IPS-NIHi7 (cell line): ENCODE data around the gene CYFIP2.
A peak's percentile ranks its signal among the peaks of the same experiment; 100 is the strongest.

Experiments used
- DNase-seq: peaks from one replicate; pipeline ENCODE4 v3.0.0; 2012; ENCODE audit warnings: mixed read lengths; ENCODE audit errors: extremely low spot score

The CYFIP2 gene

DNA sequence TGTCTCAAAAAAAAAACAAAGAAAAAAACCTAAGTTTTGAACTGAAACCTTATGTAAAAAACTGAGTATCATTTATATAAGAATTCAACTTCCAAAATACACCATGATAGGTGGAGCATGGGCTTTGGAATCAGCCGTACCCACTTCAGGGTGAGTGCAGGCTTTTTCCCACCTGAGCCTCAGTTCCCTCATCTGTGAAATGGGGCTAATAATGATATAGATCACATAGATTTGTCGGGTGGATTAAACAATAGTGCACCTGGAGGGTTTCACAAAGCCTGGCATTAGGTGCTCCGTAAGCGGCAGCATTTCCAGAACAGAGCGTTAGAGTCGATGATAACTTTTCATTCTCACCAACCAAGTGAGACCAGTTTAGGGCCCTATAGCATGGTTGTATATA is 91.9 kb downstream of the CYFIP2 start:
- no peak for DNase-seq

DNA sequence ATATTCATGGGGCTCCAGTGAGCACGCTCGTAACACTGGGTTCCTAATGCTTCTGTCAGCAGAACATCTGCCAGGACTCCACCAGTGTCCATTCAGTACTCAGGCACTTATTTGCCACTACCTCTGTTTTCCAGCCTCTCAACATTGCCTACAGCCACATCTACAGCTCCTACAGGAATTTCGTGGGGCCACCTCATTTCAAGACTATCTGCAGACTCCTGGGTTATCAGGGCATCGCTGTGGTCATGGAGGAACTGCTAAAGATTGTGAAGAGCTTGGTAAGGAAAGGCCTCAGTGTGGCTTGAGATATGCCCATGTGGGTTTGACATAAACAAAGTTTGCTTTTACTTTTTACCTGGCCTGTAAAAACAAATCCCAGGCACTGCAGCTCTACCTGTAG is 92.9 kb downstream of the CYFIP2 start:
- DNase-seq, result no peak

DNA sequence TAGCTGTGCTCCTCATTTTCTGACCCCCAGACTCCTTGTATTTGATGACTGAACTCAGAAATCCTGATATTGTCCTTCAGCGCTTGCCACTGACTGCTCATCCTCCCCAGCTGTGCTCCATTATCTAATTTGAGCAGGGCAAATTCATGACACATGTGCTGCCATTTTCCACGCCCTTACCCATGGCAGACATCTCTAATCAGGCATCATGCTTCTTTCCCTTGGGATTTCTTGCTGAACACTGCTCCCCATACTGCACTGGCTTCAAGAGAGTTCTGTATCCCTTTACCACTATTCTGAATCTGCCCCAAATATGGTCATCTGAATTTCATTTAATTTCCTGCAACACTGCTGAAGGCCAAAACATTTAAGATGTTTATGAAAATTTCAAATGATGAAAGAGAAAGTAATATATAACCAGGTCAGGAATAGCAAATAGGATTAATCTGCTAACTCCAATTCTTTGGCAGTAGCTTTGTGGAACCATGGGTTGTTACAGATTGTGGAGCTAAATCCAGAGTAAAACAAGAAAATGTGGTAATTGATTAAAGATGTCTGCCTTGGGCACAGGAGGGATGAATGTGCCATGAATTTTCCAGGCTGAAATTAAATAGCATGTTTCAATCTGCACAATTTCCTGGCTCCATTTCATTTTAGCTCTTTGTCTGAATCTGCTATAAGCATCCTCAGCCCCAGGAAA is 93.6 kb downstream of the CYFIP2 start:
- no peak for DNase-seq

DNA sequence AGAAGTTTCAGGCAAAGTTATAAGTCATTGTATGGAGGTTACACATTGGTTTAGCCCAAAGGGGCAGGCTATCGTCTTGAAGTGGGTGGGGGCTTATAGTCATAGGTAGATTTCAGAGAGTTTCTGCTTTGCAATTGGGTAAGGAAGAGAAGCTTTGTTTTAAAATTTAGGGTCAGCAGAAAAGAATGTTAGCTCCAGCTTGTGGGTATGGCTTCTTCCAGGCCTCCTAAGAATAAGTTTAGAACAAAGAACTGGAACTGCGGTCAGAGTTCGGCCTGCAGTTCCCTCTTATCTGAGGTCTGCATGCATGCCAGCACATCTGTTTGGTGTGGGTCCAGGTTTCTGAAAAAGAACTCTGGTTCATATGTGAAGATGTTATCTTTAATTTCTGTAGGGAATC is 96.1 kb downstream of the CYFIP2 start:
- DNase-seq, result no peak

DNA sequence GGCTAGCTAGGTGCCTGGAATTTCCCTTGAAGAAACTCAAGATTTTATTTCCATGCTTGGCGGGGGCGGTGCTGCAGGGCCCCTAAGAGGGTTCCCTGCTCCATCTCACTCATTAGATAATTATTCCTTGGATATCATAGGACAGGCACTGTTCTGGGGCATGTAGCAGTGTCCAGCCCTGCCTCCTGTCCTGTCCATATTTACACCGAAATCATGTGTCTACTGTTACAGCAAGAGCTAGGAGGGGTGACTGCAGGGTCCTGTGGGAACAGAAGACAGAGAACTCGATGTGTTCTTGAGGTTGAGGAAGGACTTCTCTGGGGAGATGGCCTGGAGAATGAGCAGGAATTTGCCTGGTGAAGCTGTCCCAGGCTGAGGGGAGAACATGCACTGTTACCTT is 96.6 kb downstream of the CYFIP2 start:
- DNase-seq, result no peak

DNA sequence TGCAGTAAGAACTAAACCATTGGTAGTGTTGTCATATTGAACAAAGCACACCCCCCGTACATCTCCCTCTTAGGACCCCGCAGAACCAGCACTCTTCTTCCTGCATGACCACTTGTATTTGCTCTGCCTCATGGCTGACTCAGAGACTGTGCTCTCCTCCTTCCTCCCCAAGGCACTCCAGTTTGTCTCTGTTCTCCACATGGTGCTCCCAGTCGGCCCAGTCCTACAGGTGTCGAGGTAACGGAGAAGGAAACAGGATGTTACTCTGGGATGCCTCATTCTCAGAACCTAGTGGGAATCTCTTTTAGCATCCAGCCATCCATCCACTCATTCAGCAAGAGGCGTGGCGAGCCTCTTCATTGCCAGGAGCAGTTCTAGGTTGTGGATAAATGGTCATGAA is 97.1 kb downstream of the CYFIP2 start:
- no peak for DNase-seq

DNA sequence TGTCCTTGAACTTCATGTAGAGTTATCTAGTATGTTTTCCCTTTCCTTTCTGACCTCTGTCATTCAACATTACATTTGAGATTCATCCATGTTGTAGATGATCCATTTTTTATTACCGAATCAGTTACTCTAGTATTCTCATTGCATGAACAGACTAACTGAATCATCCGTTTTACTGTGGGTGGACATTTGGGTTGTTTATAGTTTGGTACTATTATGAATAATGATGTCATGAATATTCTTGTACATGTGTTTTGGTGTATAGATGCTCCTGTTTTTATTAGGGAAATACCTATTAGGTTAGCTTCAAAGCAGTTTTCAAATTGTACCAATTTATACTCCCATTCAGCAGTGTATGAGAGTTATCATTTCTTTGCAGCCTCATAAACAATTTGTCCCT is 99.8 kb downstream of the CYFIP2 start:
- no peak for DNase-seq

DNA sequence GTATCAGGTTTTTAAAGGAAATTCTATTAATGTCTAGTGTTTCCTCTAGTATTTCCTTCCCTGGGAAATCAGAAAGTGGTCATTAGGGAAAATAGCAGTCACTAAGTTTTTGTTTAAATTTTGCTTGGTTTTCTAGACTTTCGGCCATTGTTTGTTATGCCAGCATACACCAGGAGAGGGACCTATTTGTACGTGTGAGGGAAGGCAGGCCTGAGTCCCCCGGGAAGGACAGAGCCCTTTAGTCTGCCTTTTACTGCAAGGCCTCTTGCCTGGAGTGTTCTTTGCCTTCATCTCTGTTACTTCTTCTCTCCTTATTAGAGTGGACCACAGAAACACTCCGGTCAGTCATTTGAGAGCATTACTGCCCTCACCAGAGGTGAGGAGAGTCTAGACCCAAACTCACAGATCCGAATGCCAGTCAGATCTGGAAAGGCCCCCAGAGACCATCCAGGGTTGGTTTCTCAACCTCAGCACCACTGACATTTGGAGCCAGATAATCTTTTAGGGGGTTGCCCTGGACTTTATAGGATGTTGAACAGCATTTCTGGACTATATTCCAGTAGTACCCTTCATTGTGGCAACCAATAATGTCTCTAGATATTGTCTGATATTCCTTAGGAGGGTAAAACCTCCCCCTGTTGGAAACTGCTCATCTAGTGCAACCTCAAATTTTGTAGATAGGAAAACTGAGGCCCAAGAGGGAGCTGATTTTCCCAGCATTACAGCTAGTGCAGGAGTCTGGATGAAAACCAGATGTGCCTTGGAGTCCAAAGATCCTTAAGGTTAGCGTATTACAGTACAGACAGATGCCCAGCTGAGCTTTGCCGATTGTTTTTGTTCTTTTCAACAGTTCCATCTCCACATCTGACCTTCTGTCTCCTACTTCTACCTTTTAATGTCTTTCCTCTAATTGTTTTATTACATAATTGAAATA is 101.1 kb downstream of the CYFIP2 start:
- DNase-seq, result peak; percentile 79

DNA sequence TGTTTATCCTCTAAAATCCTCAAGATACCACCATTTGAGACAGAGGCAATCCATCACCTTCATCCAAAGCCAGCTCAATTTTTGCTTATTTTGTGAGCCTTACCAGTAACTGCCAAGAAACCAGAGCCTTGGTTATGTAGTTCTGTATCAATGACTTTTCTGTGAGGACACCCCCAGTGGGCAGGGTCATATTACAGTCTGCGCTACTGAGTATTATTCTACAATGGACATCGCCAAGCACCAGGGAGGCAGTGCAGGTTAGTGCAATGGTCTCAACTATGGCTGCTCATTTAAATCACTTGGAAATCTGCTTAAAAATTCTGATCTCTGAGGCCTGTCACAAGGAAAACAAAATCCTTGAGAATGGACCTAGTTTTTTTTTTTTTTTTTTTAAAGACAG is 103.6 kb downstream of the CYFIP2 start:
- no peak for DNase-seq

DNA sequence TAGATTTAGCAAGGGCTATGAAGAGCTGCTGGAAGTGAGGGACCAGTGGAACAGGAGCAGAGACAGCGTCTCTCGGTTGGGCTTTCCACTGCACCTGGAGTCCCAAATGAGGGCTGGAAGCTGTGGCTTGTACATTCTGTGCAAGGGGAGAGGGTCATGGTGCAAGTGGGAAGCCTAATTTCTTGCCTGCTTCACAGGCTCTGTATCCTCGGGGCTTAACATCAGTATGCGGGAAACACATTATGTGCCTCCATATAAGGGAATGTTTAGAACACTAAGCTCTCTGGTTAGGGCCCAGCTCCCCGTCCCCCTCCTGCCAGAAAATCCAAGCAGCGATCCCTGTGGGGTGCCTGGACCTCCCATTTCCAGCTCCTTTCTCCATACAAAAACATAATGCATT is 105.0 kb downstream of the CYFIP2 start:
- peak; percentile 62 for DNase-seq

DNA sequence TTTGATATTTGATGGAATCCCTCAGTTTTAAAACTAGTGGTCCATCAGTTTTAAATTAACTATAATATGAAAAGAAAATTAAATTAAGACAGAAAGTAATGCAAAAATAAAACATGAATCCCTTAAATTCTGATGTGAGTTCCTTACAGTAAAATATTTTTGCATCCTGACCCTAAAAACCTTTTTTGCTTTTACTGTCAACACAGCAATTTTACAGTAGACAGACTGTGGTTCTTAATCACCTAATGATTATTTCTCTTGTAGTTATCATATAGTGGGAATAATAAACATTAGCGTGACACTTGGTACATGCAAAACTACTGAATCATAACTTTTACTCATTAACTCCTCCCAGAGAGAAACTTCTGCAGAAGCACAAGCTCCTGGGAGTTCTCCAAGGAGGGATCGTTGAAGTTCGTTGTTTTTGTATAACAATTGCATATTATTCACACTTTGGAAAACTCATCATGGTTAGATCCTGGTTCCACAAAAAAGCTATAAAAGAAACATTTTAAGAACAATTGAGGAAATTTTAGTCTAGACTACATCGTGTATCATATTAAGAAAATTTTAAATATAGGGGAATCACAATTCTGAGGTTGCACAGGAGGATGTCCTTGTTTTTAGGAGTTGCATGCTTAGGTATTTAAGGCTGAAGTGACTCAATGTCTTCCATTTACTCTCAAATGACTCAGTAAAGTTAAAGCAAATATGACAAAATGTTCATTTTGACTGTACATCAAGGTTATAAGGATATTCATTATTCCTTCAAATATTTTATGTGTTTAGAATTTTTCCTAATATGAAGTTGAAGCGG is 105.9 kb downstream of the CYFIP2 start:
- no peak for DNase-seq

DNA sequence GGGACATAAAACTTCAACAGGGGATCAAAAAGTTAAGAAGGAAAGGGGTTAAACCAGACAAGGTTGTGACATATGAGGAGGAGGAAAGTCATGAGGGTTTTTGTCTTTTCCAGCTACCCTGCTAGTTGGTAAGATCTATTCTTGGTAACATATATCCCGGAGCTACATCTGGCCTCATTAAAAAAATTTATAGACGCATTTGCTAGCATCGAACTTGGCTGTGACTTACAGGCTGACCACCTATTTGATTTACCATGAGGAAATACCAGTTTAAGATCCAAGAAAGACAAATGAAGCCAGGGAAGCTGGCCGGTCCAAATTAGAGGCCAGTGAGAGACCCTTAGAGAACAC is 106.5 kb downstream of the CYFIP2 start:
- no peak for DNase-seq

DNA sequence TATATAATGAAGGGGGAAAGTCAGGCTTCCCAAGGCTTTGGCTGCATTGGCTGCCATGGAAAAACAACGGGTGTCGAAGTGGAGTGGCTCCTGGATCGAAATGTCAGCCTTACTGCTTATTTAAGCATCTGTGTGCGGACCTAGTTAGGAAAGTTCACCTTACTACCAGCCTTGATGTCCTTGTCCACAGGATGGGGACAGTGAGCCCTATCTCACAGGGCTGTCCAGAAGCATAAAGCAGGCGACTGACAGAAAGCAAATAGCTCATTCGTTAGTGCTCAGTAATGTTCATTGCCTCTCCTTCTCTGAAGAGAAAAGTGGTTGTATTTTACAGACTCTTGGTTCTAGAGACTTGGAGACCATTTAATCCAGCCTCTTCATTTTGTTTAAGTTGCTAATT is 112.6 kb downstream of the CYFIP2 start:
- DNase-seq, result no peak

DNA sequence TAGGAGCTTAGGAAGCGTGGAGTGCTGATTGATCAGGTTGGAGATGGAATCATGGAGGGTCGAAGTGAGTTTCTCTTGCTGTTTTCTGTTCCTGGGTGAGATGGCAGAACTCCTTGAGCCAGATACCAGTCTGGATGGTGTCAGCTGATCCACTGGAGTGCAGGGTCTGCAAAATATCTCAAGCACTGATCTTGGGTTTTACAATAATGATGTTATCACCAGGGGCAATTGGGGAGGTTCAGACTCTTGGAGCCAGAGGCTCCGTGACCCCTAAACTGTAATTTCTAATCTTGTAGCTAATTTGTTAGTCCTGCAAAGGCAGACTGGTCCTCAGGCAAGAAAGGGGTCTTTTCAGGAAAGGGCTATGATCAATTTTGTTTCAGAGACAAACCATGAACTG is 114.1 kb downstream of the CYFIP2 start:
- no peak for DNase-seq

DNA sequence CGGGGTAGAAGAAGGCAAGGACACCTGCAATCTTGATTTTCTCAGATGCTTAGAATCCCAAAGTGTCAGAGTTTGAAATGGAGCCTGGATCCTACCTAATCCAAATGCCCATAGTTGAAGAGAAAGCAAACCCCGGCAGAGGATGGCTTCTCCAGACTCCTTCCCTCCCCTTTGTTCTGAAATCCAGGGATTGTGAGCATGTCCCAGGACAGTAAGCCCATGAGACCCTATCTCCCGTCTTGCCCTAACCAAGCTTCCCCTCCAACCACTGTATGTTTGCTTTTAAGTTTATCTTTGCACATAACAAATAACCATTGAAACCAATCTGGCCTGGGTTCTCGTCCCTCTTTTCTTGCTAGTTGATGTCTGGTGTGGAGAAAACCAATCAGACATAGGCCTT is 115.8 kb downstream of the CYFIP2 start:
- DNase-seq, result no peak

DNA sequence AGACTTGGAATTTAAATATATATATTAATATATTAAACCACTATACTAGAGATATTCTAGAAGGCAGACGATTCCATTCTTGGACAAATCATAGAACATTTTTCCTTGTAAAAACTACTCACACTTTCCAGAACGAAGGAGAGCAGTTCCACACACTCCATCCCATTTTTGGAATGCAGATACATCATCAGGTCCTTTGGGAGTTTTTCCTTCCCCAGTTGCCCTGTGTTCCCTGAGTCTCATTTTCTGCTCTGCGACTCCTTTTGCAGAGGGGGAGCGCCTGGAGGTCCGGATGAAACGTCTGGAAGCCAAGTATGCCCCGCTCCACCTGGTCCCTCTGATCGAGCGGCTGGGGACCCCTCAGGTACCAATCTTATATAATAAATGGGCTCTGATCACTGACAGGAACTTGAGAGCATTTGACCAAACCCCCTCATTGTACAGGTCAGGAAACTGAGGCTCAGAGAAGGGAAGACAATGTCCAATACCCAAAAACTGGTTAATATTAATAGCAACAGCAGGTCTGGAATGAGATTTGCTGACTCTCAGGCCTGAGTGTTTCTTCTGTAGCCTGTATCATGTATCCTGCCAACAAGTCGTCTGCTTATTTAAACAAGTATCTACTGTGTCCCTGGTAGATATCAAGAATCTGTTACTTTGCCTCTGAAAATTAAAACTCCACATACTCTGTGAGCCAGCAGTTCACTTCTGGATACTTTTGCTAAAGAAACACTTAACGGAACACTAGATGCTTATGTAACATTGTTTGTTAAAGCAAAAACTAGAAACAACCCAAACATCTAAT is 117.3 kb downstream of the CYFIP2 start:
- no peak for DNase-seq

DNA sequence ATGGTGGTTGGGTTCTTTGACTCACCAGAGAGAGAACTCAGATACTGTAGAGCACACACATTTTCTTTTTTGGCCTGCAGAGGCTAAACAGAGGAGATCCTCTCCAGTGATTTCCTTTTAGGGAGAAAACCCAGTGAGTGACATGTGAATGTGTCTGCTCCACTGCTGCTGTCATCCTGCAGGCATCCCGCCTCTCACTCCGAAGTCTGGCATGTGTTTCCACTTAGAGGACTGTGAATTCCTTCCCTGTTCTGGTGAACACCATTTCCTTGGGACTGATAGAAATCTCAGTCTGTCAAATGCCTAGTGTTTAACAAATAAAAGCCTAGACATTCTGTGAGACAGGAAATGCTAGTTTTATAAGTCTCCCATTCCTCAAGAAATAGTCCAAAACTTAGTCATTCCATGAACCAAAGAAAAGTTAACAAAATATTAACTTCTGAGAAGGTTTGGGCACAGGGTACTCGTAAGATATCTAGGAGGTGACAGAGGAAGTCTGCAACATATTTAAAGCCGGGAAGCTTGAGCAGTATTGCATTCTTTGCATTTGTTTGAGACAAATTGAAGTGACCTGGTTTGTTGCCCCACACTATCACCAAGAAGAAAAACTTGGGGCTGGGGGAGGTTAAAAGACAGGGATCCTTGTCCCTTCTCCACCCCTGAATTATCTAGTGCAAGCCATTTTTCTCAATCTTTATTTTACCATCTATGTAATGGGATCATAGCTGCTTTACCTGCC is 119.2 kb downstream of the CYFIP2 start:
- peak; percentile 49 for DNase-seq

DNA sequence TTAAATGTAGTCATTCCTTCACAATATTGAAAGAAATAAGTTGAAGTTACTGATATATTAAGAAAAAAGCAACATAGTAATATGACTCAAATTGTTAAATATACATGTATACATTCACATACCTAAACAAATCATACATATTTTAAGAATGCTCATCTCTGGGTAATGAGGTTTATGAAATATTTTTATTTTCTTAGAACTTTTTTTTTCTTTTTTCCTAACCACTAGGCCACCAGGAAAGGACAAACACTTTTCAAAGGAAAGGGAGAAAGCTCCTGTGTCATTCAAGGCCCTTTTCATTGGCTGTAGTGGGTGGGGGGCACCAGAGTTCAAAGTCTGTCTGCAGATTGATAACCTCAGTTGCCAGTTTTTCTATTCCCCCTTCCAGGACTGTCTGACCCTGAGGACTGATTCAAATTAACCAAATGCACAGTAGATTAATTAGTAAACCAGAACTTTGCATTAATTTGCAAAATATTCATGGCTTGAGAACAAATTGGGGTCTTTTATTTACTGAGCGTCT is 121.2 kb downstream of the CYFIP2 start:
- no peak for DNase-seq

DNA sequence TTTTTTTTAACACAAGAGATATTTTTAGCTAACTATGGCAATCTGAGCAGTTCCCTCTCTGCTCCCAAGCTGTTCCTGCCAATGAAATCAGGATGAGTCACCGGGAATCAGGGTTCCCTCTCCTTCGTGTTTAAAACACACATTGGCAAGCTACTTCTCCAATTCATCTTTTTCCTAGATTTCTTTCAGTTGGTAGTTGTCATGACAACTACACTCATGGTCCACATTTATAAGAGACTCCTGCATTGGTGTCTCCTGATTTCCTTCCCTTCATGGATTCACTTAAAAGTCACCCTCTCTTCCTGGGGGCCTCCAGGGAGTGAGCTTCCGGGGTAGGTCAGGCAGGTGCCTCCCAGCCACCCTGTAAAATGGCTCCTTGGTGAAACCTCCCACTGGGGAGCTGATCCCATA is 121.8 kb downstream of the CYFIP2 start:
- DNase-seq, result no peak

DNA sequence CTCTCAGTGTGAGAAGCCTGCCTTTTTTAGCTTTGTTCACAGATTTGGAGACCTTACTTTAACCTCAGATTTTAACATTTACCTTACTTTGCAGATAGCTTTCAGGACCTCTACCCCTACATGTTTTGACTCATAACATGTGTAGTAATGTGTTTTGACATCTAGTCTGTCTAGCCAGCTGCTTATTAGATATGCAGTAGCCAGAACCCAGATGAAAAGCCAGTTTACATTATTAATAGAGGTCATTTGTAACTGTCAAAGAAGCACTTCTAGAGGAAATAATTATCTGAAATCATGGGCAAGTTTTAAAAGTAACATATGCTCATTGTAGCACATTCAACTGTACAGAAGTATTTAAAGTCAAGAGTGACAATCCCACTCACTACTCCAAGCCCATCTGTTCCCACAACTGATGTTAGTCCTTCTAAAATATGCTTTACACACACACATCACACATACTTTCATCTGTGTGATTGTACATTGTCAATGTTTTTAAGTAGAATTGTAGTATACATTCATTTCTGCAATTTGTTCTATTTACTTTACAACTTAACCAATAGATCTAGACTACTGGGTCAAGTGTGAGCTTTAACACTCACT is 122.3 kb downstream of the CYFIP2 start:
- no peak for DNase-seq
